Measurements from ENCODE around the gene ROCK1. TPM values are rescaled to one million over a fixed set of nuclear protein-coding genes. Genes with fewer than 3 reads are reported as not detected.

ROCK1 gene
- total RNA-seq, 4 donors from 2014 or later = 11.5 to 27.3 (median 18.4) TPM

DNA sequence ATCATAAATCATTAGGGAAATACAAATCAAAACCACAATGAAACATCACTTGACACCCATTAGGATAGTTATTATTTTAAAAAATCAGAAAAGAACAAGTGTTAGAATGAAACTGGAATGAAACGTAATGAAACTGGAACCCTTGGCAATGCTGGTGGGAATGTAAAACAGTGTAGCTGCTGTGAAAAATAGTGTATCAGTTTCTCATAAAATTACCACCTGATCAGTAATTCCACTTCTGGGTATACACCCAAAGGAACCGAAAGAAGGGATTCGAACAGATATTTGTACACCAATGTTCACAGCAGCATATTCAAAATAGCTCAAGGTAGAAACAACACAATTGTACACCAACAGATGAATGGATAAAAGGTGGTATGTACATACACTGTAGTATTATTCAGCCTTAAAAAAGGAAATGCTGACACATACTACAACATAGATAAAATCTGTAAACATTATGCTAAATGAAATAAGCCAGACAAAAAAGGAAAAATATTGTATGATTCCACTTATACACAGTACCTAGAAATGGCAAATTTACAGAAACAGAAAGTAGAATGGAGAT, 27.0 kb downstream of the ROCK1 start:
- no peak overlapping the region for H3K4me3 ChIP-seq (ENCODE audit: low read depth, poor library complexity, severe bottlenecking)
- intact Hi-C loops (cut with DNase I; ENCODE audit: low total_unique reads) = no loop called here
- 81 to 86% methylated on average over 3 of the region's 3 CpGs for WGBS, 2 donors
- DNase-seq (ENCODE audit: low spot score in 2 of 2) = no peak
- TF ChIP-seq CTCF (IDR thresholded peaks at IDR 0.05) = no peak
- no peak for TF ChIP-seq POLR2A (IDR thresholded peaks at IDR 0.05)

DNA sequence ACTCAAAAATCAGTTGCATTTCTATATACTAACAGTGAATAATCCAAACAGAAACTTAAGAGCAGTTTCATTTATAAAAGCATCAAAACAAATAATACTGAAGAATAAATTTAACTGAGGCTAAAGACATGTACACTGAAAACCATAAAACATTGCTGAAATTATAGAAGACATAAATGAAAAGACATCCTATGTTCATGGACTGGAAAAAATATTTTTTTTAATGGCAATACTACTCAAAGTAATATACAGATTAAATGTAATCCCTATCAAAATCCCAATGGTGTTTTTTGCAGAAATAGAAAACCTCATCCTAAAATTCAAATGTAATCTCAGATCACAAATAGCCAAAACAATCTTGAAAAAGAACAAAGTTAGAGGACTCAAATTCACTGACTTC, 28.6 kb downstream of the ROCK1 start:
- H3K4me3 ChIP-seq (ENCODE audit: low read depth, poor library complexity, severe bottlenecking) = no peak overlapping the region
- intact Hi-C loops (cut with DNase I; ENCODE audit: low total_unique reads) = no loop called here

GRCh38 chr18:21081426-21081825, 30.2 kb downstream of the ROCK1 start:
- intact Hi-C loops (cut with DNase I; ENCODE audit: low total_unique reads) = no loop called here
- WGBS, 2 donors = 78 to 81% methylated on average over 1 of the region's 1 CpG
- no peak for TF ChIP-seq CTCF (IDR thresholded peaks at IDR 0.05)
- TF ChIP-seq POLR2A (IDR thresholded peaks at IDR 0.05) = no peak
- H3K4me3 ChIP-seq (ENCODE audit: low read depth, poor library complexity, severe bottlenecking) = no peak overlapping the region
- DNase-seq (ENCODE audit: low spot score in 2 of 2) = no peak

More for the DNA sequence above, 28.6 kb downstream of the ROCK1 start:
- TF ChIP-seq POLR2A (IDR thresholded peaks at IDR 0.05) = no peak
- TF ChIP-seq CTCF (IDR thresholded peaks at IDR 0.05) = no peak
- DNase-seq (ENCODE audit: low spot score in 2 of 2) = no peak

GRCh38 chr18:21080576-21080975, 31.0 kb downstream of the ROCK1 start:
- intact Hi-C loops (cut with DNase I; ENCODE audit: low total_unique reads) = no loop called here
- 94 to 100% methylated on average over 1 of the region's 1 CpG for WGBS, 2 donors
- H3K4me3 ChIP-seq (ENCODE audit: low read depth, poor library complexity, severe bottlenecking) = no peak overlapping the region
- no peak for DNase-seq (ENCODE audit: low spot score in 2 of 2)
- no peak for TF ChIP-seq POLR2A (IDR thresholded peaks at IDR 0.05)
- no peak for TF ChIP-seq CTCF (IDR thresholded peaks at IDR 0.05)

GRCh38 chr18:21074336-21075323, 37.0 kb downstream of the ROCK1 start:
- DNase-seq (ENCODE audit: low spot score in 2 of 2) = no peak
- WGBS, 2 donors = 58 to 62% methylated on average over 3 of the region's 3 CpGs
- intact Hi-C loops (cut with DNase I; ENCODE audit: low total_unique reads) = no loop called here
- TF ChIP-seq CTCF (IDR thresholded peaks at IDR 0.05) (no peak), POLR2A (IDR thresholded peaks at IDR 0.05) (no peak)
- no peak overlapping the region for H3K4me3 ChIP-seq (ENCODE audit: low read depth, poor library complexity, severe bottlenecking)
